HepG2 (cell line): Measurements from ENCODE around the gene NGLY1.

Experiments used
- ARNT ChIP-seq: fragments of 450-650 bp; IDR thresholded peaks from 2 replicates; pipeline ENCODE4 v1.6.1; 2017
- FOSL2 ChIP-seq: sonication (generic); formaldehyde crosslinking; IDR thresholded peaks from 2 replicates; pipeline ENCODE4 v1.4.0; 2020; ENCODE audit warnings: missing genetic modification reagents
- STAG1 ChIP-seq: sonication (generic); formaldehyde crosslinking; IDR thresholded peaks from 2 replicates; pipeline ENCODE4 v1.4.0; 2020; ENCODE audit warnings: missing genetic modification reagents
- ZBTB1 ChIP-seq: sonication (generic); formaldehyde crosslinking; IDR thresholded peaks from 2 replicates; pipeline ENCODE4 v1.4.0; 2020; ENCODE audit warnings: missing genetic modification reagents, borderline replicate concordance
- ZNF451 ChIP-seq: sonication (generic); formaldehyde crosslinking; IDR thresholded peaks from 2 replicates; pipeline ENCODE4 v1.5.0; 2020; ENCODE audit warnings: mild to moderate bottlenecking, missing genetic modification reagents
- ZNF460 ChIP-seq: sonication (generic); formaldehyde crosslinking; IDR thresholded peaks from 2 replicates; pipeline ENCODE4 v1.5.1; 2020; ENCODE audit warnings: missing genetic modification reagents, mild to moderate bottlenecking, borderline replicate concordance
- TF ChIP-seq, protein P1 (sequence below): sonication (generic); formaldehyde crosslinking; IDR thresholded peaks from 2 replicates; pipeline ENCODE4 v1.5.0; 2020; ENCODE audit warnings: mild to moderate bottlenecking, missing genetic modification reagents, moderate library complexity
- TF ChIP-seq, protein P2 (sequence below): IDR thresholded peaks from 2 replicates; pipeline ENCODE4 v1.6.1; 2016; ENCODE audit warnings: low read depth, control low read depth
- TF ChIP-seq, protein P3 (sequence below), 2 experiments: IDR thresholded peaks; 2 replicates each; pipeline ENCODE4 v1.6.1; 2011 to 2012; ENCODE audit warnings: low read length in 2 of 2, borderline replicate concordance in 1 of 2, low read depth in 1 of 2, mild to moderate bottlenecking in 1 of 2, moderate library complexity in 1 of 2

DNA sequence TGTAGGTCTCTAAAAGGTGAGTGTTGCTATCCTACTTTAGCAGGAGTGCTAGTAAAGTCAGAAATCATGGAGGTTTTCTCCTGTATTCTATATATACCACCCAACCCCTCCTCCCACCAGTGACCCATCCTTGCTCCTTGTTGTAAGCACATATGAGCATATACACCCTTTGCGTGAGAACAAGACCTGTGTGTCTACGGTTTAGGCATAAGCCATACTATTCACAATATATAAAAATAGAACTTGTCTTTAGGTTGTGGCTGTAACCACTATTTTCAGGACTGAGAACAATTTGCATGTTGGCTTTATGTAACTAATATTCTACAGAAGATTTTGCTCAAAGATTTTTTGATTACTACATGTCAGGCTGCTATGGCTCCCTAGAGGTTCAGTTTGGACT, 59.4 kb downstream of the NGLY1 start:
- no peak for TF ChIP-seq ARNT
- TF ChIP-seq FOSL2 (CRISPR knock-in tag): no peak
- no peak for TF ChIP-seq STAG1 (CRISPR knock-in tag)
- no peak for TF ChIP-seq ZNF460 (CRISPR knock-in tag)
- TF ChIP-seq ZBTB1 (CRISPR knock-in tag): no peak
- TF ChIP-seq, protein P1, sequence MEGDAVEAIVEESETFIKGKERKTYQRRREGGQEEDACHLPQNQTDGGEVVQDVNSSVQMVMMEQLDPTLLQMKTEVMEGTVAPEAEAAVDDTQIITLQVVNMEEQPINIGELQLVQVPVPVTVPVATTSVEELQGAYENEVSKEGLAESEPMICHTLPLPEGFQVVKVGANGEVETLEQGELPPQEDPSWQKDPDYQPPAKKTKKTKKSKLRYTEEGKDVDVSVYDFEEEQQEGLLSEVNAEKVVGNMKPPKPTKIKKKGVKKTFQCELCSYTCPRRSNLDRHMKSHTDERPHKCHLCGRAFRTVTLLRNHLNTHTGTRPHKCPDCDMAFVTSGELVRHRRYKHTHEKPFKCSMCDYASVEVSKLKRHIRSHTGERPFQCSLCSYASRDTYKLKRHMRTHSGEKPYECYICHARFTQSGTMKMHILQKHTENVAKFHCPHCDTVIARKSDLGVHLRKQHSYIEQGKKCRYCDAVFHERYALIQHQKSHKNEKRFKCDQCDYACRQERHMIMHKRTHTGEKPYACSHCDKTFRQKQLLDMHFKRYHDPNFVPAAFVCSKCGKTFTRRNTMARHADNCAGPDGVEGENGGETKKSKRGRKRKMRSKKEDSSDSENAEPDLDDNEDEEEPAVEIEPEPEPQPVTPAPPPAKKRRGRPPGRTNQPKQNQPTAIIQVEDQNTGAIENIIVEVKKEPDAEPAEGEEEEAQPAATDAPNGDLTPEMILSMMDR: no peak
- TF ChIP-seq, protein P2, sequence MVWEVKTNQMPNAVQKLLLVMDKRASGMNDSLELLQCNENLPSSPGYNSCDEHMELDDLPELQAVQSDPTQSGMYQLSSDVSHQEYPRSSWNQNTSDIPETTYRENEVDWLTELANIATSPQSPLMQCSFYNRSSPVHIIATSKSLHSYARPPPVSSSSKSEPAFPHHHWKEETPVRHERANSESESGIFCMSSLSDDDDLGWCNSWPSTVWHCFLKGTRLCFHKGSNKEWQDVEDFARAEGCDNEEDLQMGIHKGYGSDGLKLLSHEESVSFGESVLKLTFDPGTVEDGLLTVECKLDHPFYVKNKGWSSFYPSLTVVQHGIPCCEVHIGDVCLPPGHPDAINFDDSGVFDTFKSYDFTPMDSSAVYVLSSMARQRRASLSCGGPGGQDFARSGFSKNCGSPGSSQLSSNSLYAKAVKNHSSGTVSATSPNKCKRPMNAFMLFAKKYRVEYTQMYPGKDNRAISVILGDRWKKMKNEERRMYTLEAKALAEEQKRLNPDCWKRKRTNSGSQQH (CRISPR knock-in tag): no peak
- TF ChIP-seq, protein P3, sequence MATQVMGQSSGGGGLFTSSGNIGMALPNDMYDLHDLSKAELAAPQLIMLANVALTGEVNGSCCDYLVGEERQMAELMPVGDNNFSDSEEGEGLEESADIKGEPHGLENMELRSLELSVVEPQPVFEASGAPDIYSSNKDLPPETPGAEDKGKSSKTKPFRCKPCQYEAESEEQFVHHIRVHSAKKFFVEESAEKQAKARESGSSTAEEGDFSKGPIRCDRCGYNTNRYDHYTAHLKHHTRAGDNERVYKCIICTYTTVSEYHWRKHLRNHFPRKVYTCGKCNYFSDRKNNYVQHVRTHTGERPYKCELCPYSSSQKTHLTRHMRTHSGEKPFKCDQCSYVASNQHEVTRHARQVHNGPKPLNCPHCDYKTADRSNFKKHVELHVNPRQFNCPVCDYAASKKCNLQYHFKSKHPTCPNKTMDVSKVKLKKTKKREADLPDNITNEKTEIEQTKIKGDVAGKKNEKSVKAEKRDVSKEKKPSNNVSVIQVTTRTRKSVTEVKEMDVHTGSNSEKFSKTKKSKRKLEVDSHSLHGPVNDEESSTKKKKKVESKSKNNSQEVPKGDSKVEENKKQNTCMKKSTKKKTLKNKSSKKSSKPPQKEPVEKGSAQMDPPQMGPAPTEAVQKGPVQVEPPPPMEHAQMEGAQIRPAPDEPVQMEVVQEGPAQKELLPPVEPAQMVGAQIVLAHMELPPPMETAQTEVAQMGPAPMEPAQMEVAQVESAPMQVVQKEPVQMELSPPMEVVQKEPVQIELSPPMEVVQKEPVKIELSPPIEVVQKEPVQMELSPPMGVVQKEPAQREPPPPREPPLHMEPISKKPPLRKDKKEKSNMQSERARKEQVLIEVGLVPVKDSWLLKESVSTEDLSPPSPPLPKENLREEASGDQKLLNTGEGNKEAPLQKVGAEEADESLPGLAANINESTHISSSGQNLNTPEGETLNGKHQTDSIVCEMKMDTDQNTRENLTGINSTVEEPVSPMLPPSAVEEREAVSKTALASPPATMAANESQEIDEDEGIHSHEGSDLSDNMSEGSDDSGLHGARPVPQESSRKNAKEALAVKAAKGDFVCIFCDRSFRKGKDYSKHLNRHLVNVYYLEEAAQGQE (IDR thresholded peaks at IDR 0.05; ENCODE audit: borderline replicate concordance in 1 of 2, low read depth in 1 of 2, low read length in 2 of 2): no peak
- TF ChIP-seq ZNF451 (CRISPR knock-in tag): no peak
